Neural progenitor cell (in vitro differentiated cells): ENCODE measurements around the gene CSNK2A1.

Experiments used
- CTCF ChIP-seq: fragments of 200-600 bp; sonication (generic); IDR thresholded peaks from 2 replicates; pipeline ENCODE4 v1.5.1; 2017; ENCODE audit warnings: antibody characterized with exemption, mild to moderate bottlenecking
- EZH2 ChIP-seq: fragments of 200-600 bp; sonication (generic); IDR thresholded peaks from 2 replicates; pipeline ENCODE4 v1.6.1; 2017; ENCODE audit warnings: antibody characterized with exemption, mild to moderate bottlenecking, moderate library complexity
- EZH2phosphoT487 ChIP-seq: fragments of 200-600 bp; sonication (generic); IDR thresholded peaks from 2 replicates; pipeline ENCODE4 v1.6.1; 2017; ENCODE audit warnings: antibody characterized with exemption

GRCh38 chr20:428658-429200, 114.9 kb downstream of the CSNK2A1 start:
- TF ChIP-seq CTCF (no peak), EZH2 (no peak), EZH2phosphoT487 (no peak)
